ENCODE data around the gene RPL36AL. TPM values are rescaled to one million over a fixed set of nuclear protein-coding genes. Genes with fewer than 3 reads are reported as not detected.
"Not testable (repeated sequence)": the region's sequence is repeated elsewhere in the genome, so short reads cannot be mapped to it uniquely, and the experiment has no call there.

RPL36AL gene
- total and polyA plus RNA-seq, 7 donors: 84.6 to 522 (median 178) TPM

- intact Hi-C loops (cut with DNase I): loop anchor here in 1 of 2 donors (5.0 kb wide), 1 partner anchor 35 kb away; the partner anchor contains the start of genes MGAT2 and RPL36AL
- TF ChIP-seq, protein P1, sequence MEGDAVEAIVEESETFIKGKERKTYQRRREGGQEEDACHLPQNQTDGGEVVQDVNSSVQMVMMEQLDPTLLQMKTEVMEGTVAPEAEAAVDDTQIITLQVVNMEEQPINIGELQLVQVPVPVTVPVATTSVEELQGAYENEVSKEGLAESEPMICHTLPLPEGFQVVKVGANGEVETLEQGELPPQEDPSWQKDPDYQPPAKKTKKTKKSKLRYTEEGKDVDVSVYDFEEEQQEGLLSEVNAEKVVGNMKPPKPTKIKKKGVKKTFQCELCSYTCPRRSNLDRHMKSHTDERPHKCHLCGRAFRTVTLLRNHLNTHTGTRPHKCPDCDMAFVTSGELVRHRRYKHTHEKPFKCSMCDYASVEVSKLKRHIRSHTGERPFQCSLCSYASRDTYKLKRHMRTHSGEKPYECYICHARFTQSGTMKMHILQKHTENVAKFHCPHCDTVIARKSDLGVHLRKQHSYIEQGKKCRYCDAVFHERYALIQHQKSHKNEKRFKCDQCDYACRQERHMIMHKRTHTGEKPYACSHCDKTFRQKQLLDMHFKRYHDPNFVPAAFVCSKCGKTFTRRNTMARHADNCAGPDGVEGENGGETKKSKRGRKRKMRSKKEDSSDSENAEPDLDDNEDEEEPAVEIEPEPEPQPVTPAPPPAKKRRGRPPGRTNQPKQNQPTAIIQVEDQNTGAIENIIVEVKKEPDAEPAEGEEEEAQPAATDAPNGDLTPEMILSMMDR (IDR thresholded peaks at IDR 0.05): peak; percentile 84
- peak; percentile 29 to 60 (median 45) for ATAC-seq
Observed at GRCh38 chr14:49586673-49587460, 33.6 kb downstream of the RPL36AL start.

GRCh38 chr14:49585803-49586672 lies 34.4 kb downstream of the RPL36AL start, which contains the start of gene RPS29:
TSS of gene RPS29 (minus strand) at chr14:49586380. CDS start at chr14:49586346, 34 bp downstream.
- intact Hi-C loops (cut with DNase I): loop anchor here in 1 of 2 donors (5.0 kb wide), 1 partner anchor 36 kb away; the partner anchor contains the start of genes MGAT2 and RPL36AL
- ATAC-seq (peak; percentile 95 to 97 (median 96)), DNase-seq (peak; percentile 97 to 99)
- peaks cover 7 to 34% of the 10 kb centered on the region in 2 donors for H3K36me3 ChIP-seq (ENCODE audit: insufficient read depth in 1 of 2, low read depth in 1 of 2)
- no peaks in the 10 kb centered on the region for H3K9me3 ChIP-seq
- H3K27ac ChIP-seq: peak within 1 kb of the TSS; percentile 90
- peaks cover 20% of the 10 kb centered on the region for H3K4me1 ChIP-seq
- TF ChIP-seq, protein P1 (IDR thresholded peaks at IDR 0.05): no peak
- no peaks in the 10 kb centered on the region for H3K27me3 ChIP-seq (ENCODE audit: insufficient read depth in 3 of 3, low read length in 2 of 3)
- WGBS, 3 donors: 0% methylated on average over 50 to 54 of the region's 55 CpGs
- H3K4me3 ChIP-seq: peak within 1 kb of the TSS; percentile 72

More at GRCh38 chr14:49586673-49587460, 33.6 kb downstream of the RPL36AL start:
- Histone ChIP-seq H3K4me3 (peak overlapping the region; percentile 72), H3K27ac (peak overlapping the region; percentile 90), H3K27me3 (ENCODE audit: insufficient read depth in 3 of 3, low read length in 2 of 3) (no peaks in the 10 kb centered on the region), H3K9me3 (no peaks in the 10 kb centered on the region), H3K4me1 (peaks cover 14% of the 10 kb centered on the region), H3K36me3 (ENCODE audit: insufficient read depth in 1 of 2, low read depth in 1 of 2) (peaks cover 7 to 31% of the 10 kb centered on the region in 2 donors)
- WGBS, 3 donors: 2 to 3% (median 2%) methylated on average over 9 to 11 of the region's 21 CpGs
- DNase-seq: peak in 1 of 2 donors; percentile 25

DNA sequence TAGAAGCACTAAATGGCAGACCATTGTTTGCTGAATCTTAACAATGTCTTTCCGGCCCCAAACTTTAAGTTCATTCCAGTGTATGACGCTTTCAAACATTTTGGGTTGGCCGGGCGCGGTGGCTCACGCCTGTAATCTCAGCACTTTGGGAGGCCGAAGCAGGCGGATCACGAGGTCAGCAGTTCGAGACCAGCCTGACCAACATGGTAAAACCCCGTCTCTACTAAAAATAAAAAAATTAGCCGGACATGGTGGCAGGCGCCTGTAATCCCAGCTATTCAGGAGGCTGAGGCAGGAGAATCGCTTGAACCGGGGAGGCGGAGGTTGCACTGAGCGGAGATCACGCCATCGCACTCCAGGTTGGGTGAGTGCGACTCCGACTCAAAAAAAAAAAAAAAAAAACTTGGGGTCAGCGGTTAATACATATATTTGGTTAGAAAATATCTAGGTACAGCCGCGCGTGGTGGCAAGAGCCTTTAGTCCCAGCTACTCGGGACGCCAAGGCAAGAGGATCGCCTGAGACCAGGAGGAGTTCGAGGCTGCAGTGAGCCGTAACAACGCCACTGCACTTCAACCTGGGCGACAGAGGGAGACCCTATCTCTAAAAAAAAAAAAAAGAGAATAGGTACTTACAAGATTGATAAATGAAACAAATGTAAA lies 35.3 kb downstream of the RPL36AL start:
- not testable (repeated sequence) for H3K9me3 ChIP-seq; H3K27me3 ChIP-seq (ENCODE audit: insufficient read depth in 3 of 3, low read length in 2 of 3); DNase-seq; ATAC-seq
- Histone ChIP-seq H3K27ac (peak overlapping the region; percentile 90), H3K36me3 (ENCODE audit: insufficient read depth in 1 of 2, low read depth in 1 of 2) (peaks cover 7 to 34% of the 10 kb centered on the region in 2 donors), H3K4me1 (peaks cover 20% of the 10 kb centered on the region), H3K4me3 (peak overlapping the region; percentile 72)
- WGBS, 3 donors: 22 to 27% (median 24%) methylated on average over 32 of the region's 32 CpGs
- intact Hi-C loops (cut with DNase I): loop anchor here in 1 of 2 donors (5.0 kb wide), 1 partner anchor 37 kb away; the partner anchor contains the start of genes MGAT2 and RPL36AL

DNA sequence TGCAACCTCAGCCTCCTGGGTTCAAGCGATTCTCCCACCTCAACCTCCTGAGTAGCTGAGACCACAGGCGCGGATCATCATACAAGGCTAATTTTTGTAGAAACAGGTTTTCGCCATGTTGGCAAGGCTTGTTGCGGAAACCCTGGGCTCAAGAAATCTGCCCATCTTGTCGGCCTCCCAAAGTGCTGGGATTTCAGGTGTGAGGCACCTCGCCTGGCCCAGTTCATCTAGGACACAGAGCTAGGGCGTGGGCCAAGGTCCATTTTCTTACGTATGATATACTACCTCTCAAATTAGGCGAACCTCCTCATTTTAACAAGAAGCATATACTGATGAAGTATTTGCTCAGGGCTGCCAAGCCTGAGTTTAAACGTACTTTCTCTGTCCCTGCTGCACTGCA lies 36.4 kb downstream of the RPL36AL start:
- ATAC-seq: no peak
- intact Hi-C loops (cut with DNase I): no loop called here
- H3K36me3 ChIP-seq (ENCODE audit: insufficient read depth in 1 of 2, low read depth in 1 of 2): peaks cover 9 to 34% of the 10 kb centered on the region in 2 donors
- WGBS, 3 donors: 85 to 91% (median 89%) methylated on average over 11 of the region's 11 CpGs
- H3K27me3 ChIP-seq (ENCODE audit: insufficient read depth in 3 of 3, low read length in 2 of 3): no peaks in the 10 kb centered on the region
- H3K4me3 ChIP-seq: peak overlapping the region; percentile 72
- peaks cover 25% of the 10 kb centered on the region for H3K4me1 ChIP-seq
- H3K27ac ChIP-seq: peak overlapping the region; percentile 4
- TF ChIP-seq, protein P1 (IDR thresholded peaks at IDR 0.05): no peak
- DNase-seq: no peak
- H3K9me3 ChIP-seq: no peaks in the 10 kb centered on the region

All from psoas muscle (tissue), 8 donors.